Neural cell (in vitro differentiated cells): Measurements from ENCODE around the gene EVA1A. TPM values are rescaled to one million over a fixed set of nuclear protein-coding genes. Genes with fewer than 3 reads are reported as not detected.

Source experiments
- H2AFZ ChIP-seq: fragments of 200-600, 300-800 bp; sonication (generic), shearing (Covaris generic); 2 replicates; pipeline ENCODE4 v1.6.0; 2014; ENCODE audit warnings: low read depth, mild to moderate bottlenecking, antibody characterized with exemption, low read length, moderate library complexity
- H3F3A ChIP-seq: fragments of 200-600 bp; shearing (Covaris generic); 2 replicates; pipeline ENCODE4 v1.6.1; 2016; ENCODE audit warnings: mild to moderate bottlenecking, moderate library complexity, mixed read lengths, antibody characterized with exemption, low read length; ENCODE audit not compliant: insufficient read depth, poor library complexity, severe bottlenecking
- H3K27ac ChIP-seq: fragments of 200-600, 300-800 bp; sonication (generic), shearing (Covaris generic); 2 replicates; pipeline ENCODE4 v1.5.1; 2014; ENCODE audit warnings: mild to moderate bottlenecking, low read length, moderate library complexity
- H3K27me3 ChIP-seq: fragments of 300-800, 200-600 bp; sonication (generic), shearing (Covaris generic); 2 replicates; pipeline ENCODE4 v1.6.0; 2014; ENCODE audit warnings: mild to moderate bottlenecking, low read depth, low read length, moderate library complexity; ENCODE audit not compliant: insufficient read depth
- H3K36me3 ChIP-seq: fragments of 300-800, 200-600 bp; sonication (generic), shearing (Covaris generic); 2 replicates; pipeline ENCODE4 v1.5.1; 2014; ENCODE audit warnings: mild to moderate bottlenecking, antibody characterized with exemption, low read length, moderate library complexity; ENCODE audit not compliant: insufficient read depth
- H3K4me2 ChIP-seq: fragments of 300-800, 200-600 bp; sonication (generic), shearing (Covaris generic); 2 replicates; pipeline ENCODE4 v1.6.0; 2014; ENCODE audit warnings: mild to moderate bottlenecking, low read length
- H3K4me3 ChIP-seq: fragments of 300-800, 200-600 bp; sonication (generic), shearing (Covaris generic); 2 replicates; pipeline ENCODE4 v1.5.1; 2014; ENCODE audit warnings: mild to moderate bottlenecking, low read length, moderate library complexity
- H3K79me2 ChIP-seq: fragments of 200-600 bp; shearing (Covaris generic); replicated peaks from 2 replicates; pipeline ENCODE4 v1.6.0; 2014; ENCODE audit warnings: mild to moderate bottlenecking, low read length, moderate library complexity; ENCODE audit not compliant: insufficient read depth
- H3K9ac ChIP-seq: fragments of 300-800, 200-600 bp; sonication (generic), shearing (Covaris generic); 2 replicates; pipeline ENCODE4 v1.6.1; 2016; ENCODE audit warnings: mild to moderate bottlenecking, low read length, mixed read lengths
- H3K9me2 ChIP-seq: fragments of 200-600 bp; shearing (Covaris generic); 2 replicates; pipeline ENCODE4 v1.6.1; 2016; ENCODE audit warnings: mild to moderate bottlenecking, low read length, mixed read lengths; ENCODE audit not compliant: insufficient read depth
- H3K9me3 ChIP-seq: fragments of 200-600, 300-800 bp; sonication (generic), shearing (Covaris generic); 2 replicates; pipeline ENCODE4 v1.6.1; 2016; ENCODE audit warnings: mild to moderate bottlenecking, mixed run types, low read length, moderate library complexity, mixed read lengths
- H4K20me1 ChIP-seq: fragments of 200-600 bp; shearing (Covaris generic); 2 replicates; pipeline ENCODE4 v1.6.1; 2016; ENCODE audit warnings: mild to moderate bottlenecking, mixed run types; ENCODE audit not compliant: insufficient read depth
- CTCF ChIP-seq: fragments of 450-650 bp; IDR thresholded peaks from 2 replicates; pipeline ENCODE4 v1.5.1; 2014; ENCODE audit warnings: antibody characterized with exemption, mild to moderate bottlenecking, moderate library complexity; ENCODE audit not compliant: poor library complexity, severe bottlenecking
- EP300 ChIP-seq: fragments of 450-650 bp; conservative IDR thresholded peaks from 2 replicates; pipeline ENCODE4 v1.6.1; 2014; ENCODE audit warnings: antibody characterized with exemption, mild to moderate bottlenecking, moderate library complexity; ENCODE audit not compliant: poor library complexity, severe bottlenecking
- EZH2 ChIP-seq: fragments of 200-600, 300-800 bp; shearing (Covaris generic), sonication (generic); IDR thresholded peaks from 2 replicates; pipeline ENCODE4 v1.6.1; 2014; ENCODE audit warnings: antibody characterized with exemption, low read length, borderline replicate concordance, mild to moderate bottlenecking; ENCODE audit not compliant: insufficient read depth, poor library complexity, severe bottlenecking
- MXI1 ChIP-seq: fragments of 450-650 bp; conservative IDR thresholded peaks from 2 replicates; pipeline ENCODE4 v1.6.1; 2014; ENCODE audit warnings: antibody characterized with exemption, mild to moderate bottlenecking; ENCODE audit not compliant: poor library complexity, severe bottlenecking
- POLR2AphosphoS5 ChIP-seq: IDR thresholded peaks from 2 replicates; pipeline ENCODE4 v1.6.1; 2012
- RAD21 ChIP-seq: fragments of 450-650 bp; conservative IDR thresholded peaks from 2 replicates; pipeline ENCODE4 v1.6.1; 2014; ENCODE audit warnings: antibody characterized with exemption, mild to moderate bottlenecking, moderate library complexity
- SMC3 ChIP-seq: fragments of 450-650 bp; conservative IDR thresholded peaks from 2 replicates; pipeline ENCODE4 v1.6.1; 2014; ENCODE audit warnings: antibody characterized with exemption, mild to moderate bottlenecking, moderate library complexity; ENCODE audit not compliant: poor library complexity
- TAF1 ChIP-seq: IDR thresholded peaks from 2 replicates; pipeline ENCODE4 v1.6.1; 2012; ENCODE audit warnings: low read depth
- polyA plus RNA-seq: library from polyadenylated mRNA; depleted of rRNA; stranded (reverse); fragments of >200 nt; gene quantifications from 2 replicates; pipeline ENCODE4 v1.2.3, GENCODE V29; 2014
- TF ChIP-seq, protein P1 (sequence below): IDR thresholded peaks from 2 replicates; pipeline ENCODE4 v1.6.1; 2012; ENCODE audit warnings: borderline replicate concordance

Gene EVA1A
- polyA plus RNA-seq, 1 donor from 2014 or later = not detected

DNA sequence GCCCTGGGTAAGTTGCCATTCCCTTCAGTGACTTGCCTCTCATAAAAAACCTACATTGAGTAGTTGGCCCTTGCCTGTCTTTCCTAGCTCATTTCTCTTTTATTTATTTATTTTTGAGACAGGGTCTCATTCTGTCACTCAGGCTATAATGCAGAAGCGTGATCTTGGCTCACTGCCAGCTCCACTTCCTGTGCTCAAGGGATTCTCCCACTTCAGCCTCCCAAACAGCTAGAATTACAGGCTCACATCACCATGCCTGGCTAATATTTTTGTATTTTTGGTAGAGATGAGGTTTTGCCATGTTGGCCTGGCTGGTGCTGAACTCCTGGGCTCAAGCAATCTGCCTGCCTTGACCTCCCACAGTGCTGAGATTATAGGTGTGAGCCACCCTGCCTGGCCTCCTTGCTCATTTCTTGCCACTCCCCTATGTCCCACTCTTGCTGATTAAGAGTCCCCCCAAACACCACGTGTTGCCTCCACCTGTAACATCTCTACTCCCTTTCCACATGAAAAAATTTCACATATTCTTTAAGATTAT lies 12.6 kb downstream of the EVA1A start:
- no peak overlapping the region for H3K4me3 ChIP-seq
- H4K20me1 ChIP-seq = no peaks in the 10 kb centered on the region
- no peaks in the 10 kb centered on the region for H3K79me2 ChIP-seq
- no peaks in the 10 kb centered on the region for H3K36me3 ChIP-seq
- H3K27me3 ChIP-seq = no peaks in the 10 kb centered on the region
- H2AFZ ChIP-seq = no peak overlapping the region
- no peaks in the 10 kb centered on the region for H3K9me2 ChIP-seq
- H3K9me3 ChIP-seq = no peaks in the 10 kb centered on the region
- TF ChIP-seq EP300 (no peak), MXI1 (no peak), TAF1 (no peak), RAD21 (no peak), EZH2 (no peak), CTCF (no peak), POLR2AphosphoS5 (no peak), SMC3 (no peak)
- TF ChIP-seq, protein P1, sequence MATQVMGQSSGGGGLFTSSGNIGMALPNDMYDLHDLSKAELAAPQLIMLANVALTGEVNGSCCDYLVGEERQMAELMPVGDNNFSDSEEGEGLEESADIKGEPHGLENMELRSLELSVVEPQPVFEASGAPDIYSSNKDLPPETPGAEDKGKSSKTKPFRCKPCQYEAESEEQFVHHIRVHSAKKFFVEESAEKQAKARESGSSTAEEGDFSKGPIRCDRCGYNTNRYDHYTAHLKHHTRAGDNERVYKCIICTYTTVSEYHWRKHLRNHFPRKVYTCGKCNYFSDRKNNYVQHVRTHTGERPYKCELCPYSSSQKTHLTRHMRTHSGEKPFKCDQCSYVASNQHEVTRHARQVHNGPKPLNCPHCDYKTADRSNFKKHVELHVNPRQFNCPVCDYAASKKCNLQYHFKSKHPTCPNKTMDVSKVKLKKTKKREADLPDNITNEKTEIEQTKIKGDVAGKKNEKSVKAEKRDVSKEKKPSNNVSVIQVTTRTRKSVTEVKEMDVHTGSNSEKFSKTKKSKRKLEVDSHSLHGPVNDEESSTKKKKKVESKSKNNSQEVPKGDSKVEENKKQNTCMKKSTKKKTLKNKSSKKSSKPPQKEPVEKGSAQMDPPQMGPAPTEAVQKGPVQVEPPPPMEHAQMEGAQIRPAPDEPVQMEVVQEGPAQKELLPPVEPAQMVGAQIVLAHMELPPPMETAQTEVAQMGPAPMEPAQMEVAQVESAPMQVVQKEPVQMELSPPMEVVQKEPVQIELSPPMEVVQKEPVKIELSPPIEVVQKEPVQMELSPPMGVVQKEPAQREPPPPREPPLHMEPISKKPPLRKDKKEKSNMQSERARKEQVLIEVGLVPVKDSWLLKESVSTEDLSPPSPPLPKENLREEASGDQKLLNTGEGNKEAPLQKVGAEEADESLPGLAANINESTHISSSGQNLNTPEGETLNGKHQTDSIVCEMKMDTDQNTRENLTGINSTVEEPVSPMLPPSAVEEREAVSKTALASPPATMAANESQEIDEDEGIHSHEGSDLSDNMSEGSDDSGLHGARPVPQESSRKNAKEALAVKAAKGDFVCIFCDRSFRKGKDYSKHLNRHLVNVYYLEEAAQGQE = no peak
- no peak overlapping the region for H3K4me2 ChIP-seq
- no peaks in the 10 kb centered on the region for H3F3A ChIP-seq
- H3K27ac ChIP-seq = no peak overlapping the region
- no peak overlapping the region for H3K9ac ChIP-seq

DNA sequence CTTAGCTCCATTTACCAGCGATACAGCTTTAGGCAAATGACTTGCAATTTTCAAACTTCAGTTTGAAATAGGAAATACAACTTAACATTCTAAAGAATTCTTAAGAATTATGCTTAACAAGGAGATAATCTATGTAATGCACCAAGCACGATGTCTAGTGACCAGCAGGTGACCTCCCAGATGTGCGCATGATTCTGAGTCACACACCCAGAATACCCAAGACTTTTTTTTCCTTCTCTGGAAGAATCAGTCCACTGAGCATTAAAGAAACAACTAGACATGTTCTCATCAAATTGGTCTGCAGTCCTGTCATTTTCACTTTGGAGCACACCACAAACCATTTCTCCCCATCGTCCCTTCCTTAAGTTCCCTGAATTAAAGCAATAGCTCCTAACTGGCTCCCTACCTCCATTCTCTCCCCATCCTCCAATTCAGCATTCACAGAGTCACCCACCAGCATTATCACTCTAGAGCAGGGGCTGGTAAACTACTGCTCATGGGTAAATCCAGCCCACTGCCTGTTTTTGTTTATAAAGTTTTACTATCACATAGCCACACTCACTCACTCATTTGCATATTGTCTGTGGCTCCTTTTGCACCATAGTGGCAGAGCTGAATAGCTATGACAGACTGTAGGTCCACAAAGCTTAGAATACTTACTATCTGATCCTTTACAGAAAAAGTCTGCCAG lies 13.2 kb downstream of the EVA1A start:
- Histone ChIP-seq H3K27me3 (no peaks in the 10 kb centered on the region), H3K9ac (no peak overlapping the region), H3K79me2 (no peaks in the 10 kb centered on the region), H4K20me1 (no peaks in the 10 kb centered on the region), H3K4me3 (no peak overlapping the region), H3K9me3 (no peaks in the 10 kb centered on the region), H2AFZ (no peak overlapping the region), H3K9me2 (no peaks in the 10 kb centered on the region), H3K36me3 (no peaks in the 10 kb centered on the region), H3F3A (no peaks in the 10 kb centered on the region), H3K4me2 (no peak overlapping the region), H3K27ac (no peak overlapping the region)
- no peak for TF ChIP-seq EZH2
- no peak for TF ChIP-seq CTCF
- TF ChIP-seq, protein P1 = no peak
- no peak for TF ChIP-seq TAF1
- TF ChIP-seq SMC3 = no peak
- TF ChIP-seq EP300 = no peak
- no peak for TF ChIP-seq MXI1
- no peak for TF ChIP-seq RAD21
